ENCODE results near the gene CACNA2D1.

DNA sequence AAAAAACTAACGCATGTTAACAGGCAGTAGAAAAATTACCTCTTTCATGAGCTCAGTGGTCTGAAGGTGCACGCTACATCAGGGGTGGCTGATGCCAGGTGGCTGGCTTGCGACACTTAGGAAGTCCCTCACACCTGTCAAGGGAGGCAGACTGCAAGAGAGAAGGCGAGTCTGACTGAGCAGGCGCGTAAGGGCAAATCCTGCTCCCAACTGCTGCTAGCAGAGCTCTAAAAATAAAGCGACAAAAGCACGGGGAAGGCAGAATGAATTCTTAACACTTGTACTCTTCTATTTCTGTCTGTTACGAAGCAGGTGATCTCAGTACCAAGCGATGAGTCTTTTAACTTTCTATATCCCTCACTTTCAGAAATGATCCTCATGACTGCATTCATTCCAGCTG lies 33.1 kb downstream of the CACNA2D1 start:
- TF ChIP-seq, protein P1, sequence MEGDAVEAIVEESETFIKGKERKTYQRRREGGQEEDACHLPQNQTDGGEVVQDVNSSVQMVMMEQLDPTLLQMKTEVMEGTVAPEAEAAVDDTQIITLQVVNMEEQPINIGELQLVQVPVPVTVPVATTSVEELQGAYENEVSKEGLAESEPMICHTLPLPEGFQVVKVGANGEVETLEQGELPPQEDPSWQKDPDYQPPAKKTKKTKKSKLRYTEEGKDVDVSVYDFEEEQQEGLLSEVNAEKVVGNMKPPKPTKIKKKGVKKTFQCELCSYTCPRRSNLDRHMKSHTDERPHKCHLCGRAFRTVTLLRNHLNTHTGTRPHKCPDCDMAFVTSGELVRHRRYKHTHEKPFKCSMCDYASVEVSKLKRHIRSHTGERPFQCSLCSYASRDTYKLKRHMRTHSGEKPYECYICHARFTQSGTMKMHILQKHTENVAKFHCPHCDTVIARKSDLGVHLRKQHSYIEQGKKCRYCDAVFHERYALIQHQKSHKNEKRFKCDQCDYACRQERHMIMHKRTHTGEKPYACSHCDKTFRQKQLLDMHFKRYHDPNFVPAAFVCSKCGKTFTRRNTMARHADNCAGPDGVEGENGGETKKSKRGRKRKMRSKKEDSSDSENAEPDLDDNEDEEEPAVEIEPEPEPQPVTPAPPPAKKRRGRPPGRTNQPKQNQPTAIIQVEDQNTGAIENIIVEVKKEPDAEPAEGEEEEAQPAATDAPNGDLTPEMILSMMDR (conservative IDR thresholded peaks at IDR 0.05; ENCODE audit: low read depth, low read length): no peak
- no peak for TF ChIP-seq EZH2 (IDR thresholded peaks at IDR 0.05; ENCODE audit: low read length, unreplicated experiment)
- TF ChIP-seq EZH2phosphoT487 (IDR thresholded peaks at IDR 0.05; ENCODE audit: borderline replicate concordance, low read length): no peak

Measured in PC-3 (cell line).